Measurements from ENCODE around the gene NID1. TPM values are rescaled to one million over a fixed set of nuclear protein-coding genes. Genes with fewer than 3 reads are reported as not detected.

The NID1 gene
- total and polyA plus RNA-seq, 9 of the 15 experiments (the other 6 are each of a cell fraction or from before 2014, with no cell fraction given): 0.22 TPM; not detected in 8

- H3K4me3 ChIP-seq: no peak overlapping the region
- H3K9ac ChIP-seq (ENCODE audit: insufficient read depth in 1 of 2, low read depth in 2 of 2, low read length in 2 of 2): no peak overlapping the region
- no peak overlapping the region for H3K27ac ChIP-seq (ENCODE audit: extremely low read depth, low read depth, low read length)
- H3K79me2 ChIP-seq (ENCODE audit: control insufficient read depth, insufficient read depth, low read length): no peaks in the 10 kb centered on the region
- ATAC-seq: no peak
- CTCF ChIA-PET (ENCODE audit: low intra/inter-chr PET ratio): interaction anchor here (0.6 kb wide), 1 partner anchor 169 kb away, joined by 3 read pairs; no protein-coding TSS in a partner anchor
- no peak for DNase-seq (ENCODE audit: extremely low read depth in 1 of 4, low spot score in 3 of 4)
- peaks cover 5% of the 10 kb centered on the region for H3K9me1 ChIP-seq (ENCODE audit: control insufficient read depth, insufficient read depth, low read length)
- intact Hi-C loops (cut with micrococcal nuclease) (no loop called here), in situ Hi-C loops (cut with MboI) (no loop called here)
- H4K20me1 ChIP-seq (replicated peaks; ENCODE audit: control insufficient read depth, insufficient read depth, low read length): peaks cover 3% of the 10 kb centered on the region
- WGBS (ENCODE audit: insufficient coverage, low coverage, missing lambda C conversion rate): 0% methylated on average over 7 of the region's 7 CpGs
- H3K27me3 ChIP-seq (ENCODE audit: control insufficient read depth in 2 of 2, insufficient read depth in 2 of 2, low read length in 2 of 2): peaks cover 28 to 54% of the 10 kb centered on the region in 2 experiments
- H3K4me2 ChIP-seq (ENCODE audit: insufficient read depth, low read length): no peak overlapping the region
- FAIRE-seq: no peak
- POLR2A ChIA-PET: interaction anchor here (0.8 to 1.4 kb wide), 2 partner anchors 11 to 13 kb away, joined by 3 to 4 read pairs; no protein-coding TSS in a partner anchor
- peaks cover 0 to 6% of the 10 kb centered on the region in 2 experiments; a peak in 2 of 5 replicates for H3K4me1 ChIP-seq (replicated peaks in 1 of 2; ENCODE audit: control insufficient read depth in 2 of 2, insufficient read depth in 2 of 2, low read length in 2 of 2)
- no peak overlapping the region for H2AFZ ChIP-seq (ENCODE audit: low read depth, low read length)
- no peaks in the 10 kb centered on the region for H3K36me3 ChIP-seq (ENCODE audit: control insufficient read depth, insufficient read depth, low read length)
- no peaks in the 10 kb centered on the region for H3K9me3 ChIP-seq (replicated peaks; ENCODE audit: control insufficient read depth, insufficient read depth, low read depth, low read length)
- BruUV-seq (replicated peaks): no TSS peak
- no peak for TF ChIP-seq ZNF134 (CRISPR knock-in tag; conservative IDR thresholded peaks at IDR 0.05)
- no peak for TF ChIP-seq ZNF778 (CRISPR knock-in tag; IDR thresholded peaks at IDR 0.05)
- no peak for TF ChIP-seq CHCHD3 (CRISPR knock-in tag; IDR thresholded peaks at IDR 0.05)
- no peak for TF ChIP-seq POLR3G (IDR thresholded peaks at IDR 0.05; ENCODE audit: extremely low read depth, insufficient read length, insufficient replicate concordance)
- TF ChIP-seq GATAD2B (IDR thresholded peaks at IDR 0.05; ENCODE audit: borderline replicate concordance): no peak
- no peak for TF ChIP-seq HCFC1 (IDR thresholded peaks at IDR 0.05; ENCODE audit: low read depth, low read length)
- TF ChIP-seq ZNF699 (CRISPR knock-in tag; IDR thresholded peaks at IDR 0.05; ENCODE audit: insufficient replicate concordance): no peak
- no peak for TF ChIP-seq ZNF395 (CRISPR knock-in tag; IDR thresholded peaks at IDR 0.05)
- no peak for TF ChIP-seq ZNF445 (CRISPR knock-in tag; IDR thresholded peaks at IDR 0.05; ENCODE audit: low read depth)
- TF ChIP-seq GABPB2 (CRISPR knock-in tag; conservative IDR thresholded peaks at IDR 0.05): no peak
- no peak for TF ChIP-seq ZNF239 (CRISPR knock-in tag; IDR thresholded peaks at IDR 0.05)
- TF ChIP-seq VEZF1 (CRISPR knock-in tag; IDR thresholded peaks at IDR 0.05): no peak
- TF ChIP-seq MNT (conservative IDR thresholded peaks at IDR 0.05): no peak
- no peak for TF ChIP-seq SRF (CRISPR knock-in tag; IDR thresholded peaks at IDR 0.05)
- no peak for TF ChIP-seq ZNF277 (CRISPR knock-in tag; IDR thresholded peaks at IDR 0.05; ENCODE audit: borderline replicate concordance)
- no peak for TF ChIP-seq ZNF764 (CRISPR knock-in tag; IDR thresholded peaks at IDR 0.05; ENCODE audit: low read depth)
- no peak for TF ChIP-seq DPF2 (IDR thresholded peaks at IDR 0.05)
- TF ChIP-seq ILF3 (IDR thresholded peaks at IDR 0.05; ENCODE audit: borderline replicate concordance): no peak
Measured at GRCh38 chr1:235992868-235993267, 72.0 kb downstream of the NID1 start.

All from K562 (cell line).